Effector memory CD4-positive, alpha-beta T cell (primary cell): Measurements from ENCODE around the gene TGFA.

ENCODE experiments used
- DNase-seq, 3 donors: peaks; one replicate each; pipeline ENCODE4 v3.0.0-alpha.2; 2020
- H3K27ac ChIP-seq: 2 replicates; pipeline ENCODE4 v1.7.0; 2013; ENCODE audit warnings: mild to moderate bottlenecking, low read length, moderate library complexity; ENCODE audit not compliant: insufficient read depth, poor library complexity, severe bottlenecking
- H3K27me3 ChIP-seq: replicated peaks from 2 replicates; pipeline ENCODE4 v1.7.0; 2013; ENCODE audit warnings: mild to moderate bottlenecking, low read length; ENCODE audit not compliant: insufficient read depth, control insufficient read depth, poor library complexity, severe bottlenecking
- H3K36me3 ChIP-seq: 2 replicates; pipeline ENCODE4 v1.7.0; 2013; ENCODE audit warnings: mild to moderate bottlenecking, low read length, moderate library complexity; ENCODE audit not compliant: control insufficient read depth, insufficient read depth
- H3K4me1 ChIP-seq: 2 replicates; pipeline ENCODE4 v1.7.0; 2013; ENCODE audit warnings: low read length, mild to moderate bottlenecking; ENCODE audit not compliant: control insufficient read depth, insufficient read depth, poor library complexity, severe bottlenecking
- H3K4me3 ChIP-seq: 2 replicates; pipeline ENCODE4 v1.7.0; 2013; ENCODE audit warnings: low read length, low read depth, mild to moderate bottlenecking; ENCODE audit not compliant: insufficient read depth, poor library complexity, severe bottlenecking
- H3K9me3 ChIP-seq: 2 replicates; pipeline ENCODE4 v1.7.0; 2013; ENCODE audit warnings: mild to moderate bottlenecking, low read length, moderate library complexity; ENCODE audit not compliant: control insufficient read depth

The TGFA gene

GRCh38 chr2:70503896-70504295 is 49.7 kb downstream of the TGFA start:
- H3K4me3 ChIP-seq, result no peak overlapping the region
- H3K36me3 ChIP-seq, result no peaks in the 10 kb centered on the region
- no peak for DNase-seq
- H3K27me3 ChIP-seq, result no peaks in the 10 kb centered on the region
- no peak overlapping the region for H3K27ac ChIP-seq
- H3K4me1 ChIP-seq, result no peaks in the 10 kb centered on the region
- H3K9me3 ChIP-seq, result no peaks in the 10 kb centered on the region

DNA sequence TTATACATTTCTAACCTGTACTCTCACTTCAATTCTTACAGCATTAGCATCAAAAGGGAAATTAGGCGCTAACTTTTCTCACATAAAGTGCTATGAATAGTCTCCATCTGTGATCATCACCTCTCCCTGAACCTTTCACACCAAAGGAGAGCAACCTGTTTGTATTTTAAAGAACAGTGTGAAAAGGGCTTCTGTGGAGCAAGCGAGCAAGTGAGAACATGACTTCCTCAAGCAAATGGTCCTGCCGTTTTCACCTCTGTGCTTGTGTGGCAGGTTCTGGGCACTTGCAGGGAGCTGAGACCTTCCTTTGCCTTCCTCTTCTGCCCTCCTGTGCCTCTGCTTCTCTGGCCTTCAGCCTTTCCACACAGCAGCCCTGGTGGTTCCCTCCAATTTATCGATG is 51.9 kb downstream of the TGFA start:
- Histone ChIP-seq H3K4me3 (no peak overlapping the region), H3K9me3 (no peaks in the 10 kb centered on the region), H3K27ac (no peak overlapping the region), H3K4me1 (no peaks in the 10 kb centered on the region), H3K36me3 (no peaks in the 10 kb centered on the region), H3K27me3 (no peaks in the 10 kb centered on the region)
- DNase-seq, result no peak

DNA sequence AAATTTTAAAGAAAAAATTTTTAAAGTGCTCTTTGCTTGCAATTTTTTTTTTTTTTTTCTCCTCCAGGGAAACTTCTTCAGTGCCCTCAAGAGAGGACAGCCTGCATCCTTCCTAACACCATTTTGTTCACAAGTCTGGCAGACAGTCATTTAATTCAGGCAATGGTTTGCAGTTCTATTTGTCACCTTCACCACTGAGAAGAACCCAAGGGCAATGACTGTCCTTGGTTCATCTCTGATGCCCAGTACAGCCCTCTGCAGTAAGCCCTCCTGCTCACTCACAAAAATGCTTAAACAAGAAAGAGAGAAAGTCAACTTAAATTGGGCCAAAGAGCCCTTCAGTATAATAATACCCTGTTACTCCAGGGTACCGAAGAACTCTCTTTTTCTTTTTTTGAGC is 52.4 kb downstream of the TGFA start:
- no peak for DNase-seq
- no peaks in the 10 kb centered on the region for H3K36me3 ChIP-seq
- no peak overlapping the region for H3K4me3 ChIP-seq
- H3K4me1 ChIP-seq, result no peaks in the 10 kb centered on the region
- no peaks in the 10 kb centered on the region for H3K9me3 ChIP-seq
- no peaks in the 10 kb centered on the region for H3K27me3 ChIP-seq
- no peak overlapping the region for H3K27ac ChIP-seq

- DNase-seq, result no peak
- Histone ChIP-seq H3K27me3 (no peaks in the 10 kb centered on the region), H3K9me3 (no peaks in the 10 kb centered on the region), H3K27ac (no peak overlapping the region), H3K4me1 (no peaks in the 10 kb centered on the region), H3K4me3 (no peak overlapping the region), H3K36me3 (no peaks in the 10 kb centered on the region)
These were observed 54.4 kb downstream of the TGFA start for GRCh38 chr2:70499253-70499652.

DNA sequence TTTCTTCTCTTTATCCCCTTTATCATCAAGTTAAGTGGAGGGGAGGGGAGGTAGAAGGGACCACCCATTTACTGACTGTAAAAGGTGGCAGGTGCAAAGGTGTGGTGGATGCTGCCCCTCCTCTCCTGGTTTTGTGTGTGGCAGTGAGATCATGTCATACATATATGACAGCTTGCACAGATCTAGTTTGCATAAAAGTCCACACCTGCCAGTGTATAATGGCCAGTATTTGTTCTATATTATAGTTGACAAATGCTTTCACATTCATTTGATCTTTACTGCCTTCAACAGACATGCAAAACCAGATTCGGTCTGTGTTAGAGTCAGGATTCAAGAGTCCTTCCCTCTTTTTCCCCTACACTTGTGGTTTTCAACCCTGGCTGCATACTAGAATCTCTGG is 55.1 kb downstream of the TGFA start:
- H3K36me3 ChIP-seq, result no peaks in the 10 kb centered on the region
- no peak for DNase-seq
- H3K4me1 ChIP-seq, result no peaks in the 10 kb centered on the region
- no peaks in the 10 kb centered on the region for H3K9me3 ChIP-seq
- no peaks in the 10 kb centered on the region for H3K27me3 ChIP-seq
- H3K4me3 ChIP-seq, result no peak overlapping the region
- no peak overlapping the region for H3K27ac ChIP-seq

DNA sequence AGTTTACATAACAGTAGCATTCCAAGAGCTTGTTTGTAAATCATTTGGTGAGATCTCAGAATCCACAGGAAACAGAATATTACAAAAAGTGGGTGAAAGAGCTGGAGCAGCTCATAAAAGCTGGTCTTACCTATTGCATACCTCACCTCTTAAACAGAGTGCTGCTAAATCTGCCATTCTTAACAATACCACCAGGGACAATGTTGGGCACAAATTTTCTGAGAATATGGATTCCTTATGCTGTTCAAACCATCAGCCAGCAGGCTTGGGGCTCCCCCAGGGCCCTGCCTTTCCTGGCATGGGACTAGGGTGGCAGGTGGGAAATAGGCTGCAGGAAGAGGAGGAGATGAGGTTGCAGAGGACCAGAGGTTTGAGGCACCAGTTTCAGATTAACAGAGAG is 55.6 kb downstream of the TGFA start:
- Histone ChIP-seq H3K4me1 (no peaks in the 10 kb centered on the region), H3K27me3 (no peaks in the 10 kb centered on the region), H3K9me3 (no peaks in the 10 kb centered on the region), H3K4me3 (no peak overlapping the region), H3K36me3 (no peaks in the 10 kb centered on the region), H3K27ac (no peak overlapping the region)
- no peak for DNase-seq

DNA sequence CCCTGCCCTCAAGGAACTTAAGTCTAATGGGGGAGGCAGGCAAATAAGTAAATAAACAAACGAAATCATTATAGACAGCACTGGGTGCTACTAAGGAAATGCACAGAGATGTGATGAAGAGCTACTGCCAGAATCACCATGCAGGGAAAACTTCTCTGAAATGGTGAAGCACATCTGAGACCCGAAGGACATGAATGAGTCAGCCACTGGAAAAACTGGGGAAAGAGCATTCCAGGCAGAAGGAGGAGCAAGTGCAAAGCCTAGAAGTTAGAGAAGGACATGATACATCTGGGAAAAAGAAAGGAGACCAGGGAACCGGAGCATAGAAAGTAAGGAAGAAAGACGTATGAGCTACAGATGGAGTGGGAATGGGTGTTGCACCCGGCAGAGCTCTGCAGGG is 56.8 kb downstream of the TGFA start:
- Histone ChIP-seq H3K36me3 (no peaks in the 10 kb centered on the region), H3K4me1 (no peaks in the 10 kb centered on the region), H3K9me3 (no peaks in the 10 kb centered on the region), H3K27ac (no peak overlapping the region), H3K4me3 (no peak overlapping the region), H3K27me3 (no peaks in the 10 kb centered on the region)
- DNase-seq, result no peak

DNA sequence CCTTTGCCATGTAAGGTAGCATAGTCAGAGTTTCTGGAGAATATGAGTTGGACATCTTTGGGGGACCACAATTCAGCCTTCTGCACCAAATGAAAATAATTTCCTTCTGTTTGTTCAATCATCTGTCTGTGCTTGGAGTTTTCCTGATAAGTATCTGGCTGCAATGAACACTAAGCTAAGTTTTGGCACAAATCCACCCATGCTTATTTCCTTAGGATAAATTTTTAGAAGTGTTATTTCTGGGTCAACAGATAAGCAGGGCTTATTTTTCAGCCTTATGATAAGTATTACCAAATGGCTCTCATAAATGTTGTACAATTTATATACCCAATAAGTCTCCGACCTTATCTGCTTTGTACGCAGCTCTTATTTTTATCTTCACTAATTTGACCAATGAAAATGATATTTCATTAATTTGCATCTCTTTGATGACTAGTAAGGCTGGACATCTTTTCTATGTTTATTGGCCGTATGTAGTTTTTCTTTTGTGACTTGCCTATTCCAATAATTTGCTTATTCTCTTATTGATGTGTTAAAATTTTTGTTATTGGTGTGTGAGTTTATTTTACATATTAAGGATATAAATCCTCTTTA is 59.2 kb downstream of the TGFA start:
- no peak overlapping the region for H3K4me3 ChIP-seq
- H3K36me3 ChIP-seq, result no peaks in the 10 kb centered on the region
- no peaks in the 10 kb centered on the region for H3K4me1 ChIP-seq
- no peaks in the 10 kb centered on the region for H3K9me3 ChIP-seq
- DNase-seq, result no peak
- no peak overlapping the region for H3K27ac ChIP-seq
- H3K27me3 ChIP-seq, result no peaks in the 10 kb centered on the region

GRCh38 chr2:70490381-70490780 is 63.2 kb downstream of the TGFA start:
- H3K4me1 ChIP-seq, result no peaks in the 10 kb centered on the region
- no peak overlapping the region for H3K27ac ChIP-seq
- H3K9me3 ChIP-seq, result no peaks in the 10 kb centered on the region
- DNase-seq, result no peak
- H3K36me3 ChIP-seq, result no peaks in the 10 kb centered on the region
- no peaks in the 10 kb centered on the region for H3K27me3 ChIP-seq
- no peak overlapping the region for H3K4me3 ChIP-seq

DNA sequence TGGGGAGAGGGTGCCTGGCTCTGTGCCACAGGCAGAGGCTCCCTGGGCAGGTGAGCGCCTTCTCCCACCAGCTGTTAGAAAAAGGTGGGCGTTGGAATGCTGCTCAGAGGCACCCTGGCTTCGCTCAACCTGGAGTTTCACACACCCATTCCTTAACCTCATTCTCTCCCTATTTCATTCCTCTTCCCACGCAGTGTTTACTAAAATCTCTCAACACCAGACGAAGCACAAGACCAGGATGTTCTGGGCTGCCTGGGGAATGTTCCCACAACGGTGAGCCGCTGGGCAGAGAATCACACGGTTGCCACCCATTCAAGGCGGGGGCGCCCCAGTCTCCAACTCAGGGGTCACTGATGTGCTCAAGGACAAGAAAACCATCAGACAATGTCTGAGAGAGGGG is 64.5 kb downstream of the TGFA start:
- H3K36me3 ChIP-seq, result no peaks in the 10 kb centered on the region
- H3K27ac ChIP-seq, result no peak overlapping the region
- H3K27me3 ChIP-seq, result no peaks in the 10 kb centered on the region
- no peaks in the 10 kb centered on the region for H3K9me3 ChIP-seq
- no peaks in the 10 kb centered on the region for H3K4me1 ChIP-seq
- H3K4me3 ChIP-seq, result no peak overlapping the region
- DNase-seq, result no peak

DNA sequence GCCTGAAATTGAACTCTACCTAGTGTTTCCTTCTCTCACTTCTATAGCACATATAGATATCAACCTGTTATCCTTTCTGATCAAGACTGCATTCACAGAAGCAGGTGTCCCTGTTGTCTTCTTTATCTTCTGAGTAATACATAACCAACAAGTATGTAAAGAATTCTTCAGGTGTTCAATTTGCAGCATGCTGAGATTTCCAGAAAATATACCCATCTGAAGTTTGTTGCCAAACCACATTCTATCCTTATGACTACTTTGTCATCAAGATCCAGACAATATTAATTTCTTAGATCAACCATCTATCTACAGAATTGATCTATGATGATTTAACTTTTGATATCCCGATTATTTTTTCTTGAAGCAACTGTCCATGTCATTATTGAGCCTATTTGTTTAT is 69.5 kb downstream of the TGFA start:
- DNase-seq, result no peak
- Histone ChIP-seq H3K9me3 (no peaks in the 10 kb centered on the region), H3K27ac (no peak overlapping the region), H3K27me3 (no peaks in the 10 kb centered on the region), H3K4me1 (no peaks in the 10 kb centered on the region), H3K36me3 (no peaks in the 10 kb centered on the region), H3K4me3 (no peak overlapping the region)
